ENCODE data around the gene CAV2.
"Not testable (repeated sequence)": the region's sequence is repeated elsewhere in the genome, so short reads cannot be mapped to it uniquely, and the experiment has no call there.

The CAV2 gene

GRCh38 chr7:116499168-116500077, at the start of gene CAV2:
Gene CAV2, plus strand, starts transcription at chr7:116499738. Its CDS starts 44 bp downstream, at chr7:116499782.
- DNase-seq: no peak

GRCh38 chr7:116449950-116450349, 49.6 kb upstream of the CAV2 start:
- DNase-seq: no peak

- no peak for DNase-seq
These were observed 47.4 kb upstream of the CAV2 start for GRCh38 chr7:116451957-116452729.

- DNase-seq: no peak
These were observed 45.2 kb upstream of the CAV2 start for GRCh38 chr7:116454377-116454776.

- DNase-seq: no peak
These were observed 44.5 kb upstream of the CAV2 start for GRCh38 chr7:116455009-116455408.

GRCh38 chr7:116455499-116455898, 44.0 kb upstream of the CAV2 start:
- DNase-seq: no peak

- DNase-seq: no peak
These were observed 38.0 kb upstream of the CAV2 start for GRCh38 chr7:116461500-116461899.

GRCh38 chr7:116463956-116464355, 35.6 kb upstream of the CAV2 start:
- no peak for DNase-seq

GRCh38 chr7:116464375-116464774, 35.2 kb upstream of the CAV2 start:
- DNase-seq: no peak

- no peak for DNase-seq
These were observed 34.4 kb upstream of the CAV2 start for GRCh38 chr7:116465125-116465524.

- DNase-seq: no peak
These were observed 31.0 kb upstream of the CAV2 start for GRCh38 chr7:116468534-116468933.

GRCh38 chr7:116477625-116478024, 21.9 kb upstream of the CAV2 start:
- no peak for DNase-seq

- no peak for DNase-seq
These were observed 20.7 kb upstream of the CAV2 start for GRCh38 chr7:116478834-116479233.

GRCh38 chr7:116483271-116483942, 16.1 kb upstream of the CAV2 start:
- DNase-seq: no peak

GRCh38 chr7:116484389-116484788, 15.1 kb upstream of the CAV2 start:
- DNase-seq: not testable (repeated sequence)

- DNase-seq: no peak
These were observed 11.5 kb upstream of the CAV2 start for GRCh38 chr7:116487907-116488521.

- no peak for DNase-seq
These were observed 9.2 kb upstream of the CAV2 start for GRCh38 chr7:116490351-116490750.

- no peak for DNase-seq
These were observed 7.5 kb upstream of the CAV2 start for GRCh38 chr7:116491887-116492653.

- no peak for DNase-seq
These were observed 6.9 kb upstream of the CAV2 start for GRCh38 chr7:116492654-116493109.

- no peak for DNase-seq
These were observed 6.1 kb upstream of the CAV2 start for GRCh38 chr7:116493449-116493848.

- DNase-seq: no peak
These were observed 5.1 kb upstream of the CAV2 start for GRCh38 chr7:116494472-116494871.

GRCh38 chr7:116495736-116496135, 3.8 kb upstream of the CAV2 start:
- DNase-seq: no peak

All from activated CD4-positive, alpha-beta T cell treated with anti-CD3 and anti-CD28 coated beads, Interleukin-2, amount 50 U/mL, for 4 hours (primary cell).